ENCODE results near the gene CAMK2N1.
"Not testable (repeated sequence)": the region's sequence is repeated elsewhere in the genome, so short reads cannot be mapped to it uniquely, and the experiment has no call there.

Gene CAMK2N1

GRCh38 chr1:20485527-20486456 lies at the start of gene CAMK2N1:
Gene CAMK2N1, minus strand, starts transcription at chr1:20486210. Its CDS starts 831 bp downstream, at chr1:20485379.
- DNase-seq: no peak

- DNase-seq: no peak
These were observed 48.8 kb upstream of the CAMK2N1 start for GRCh38 chr1:20534659-20535417.

- no peak for DNase-seq
These were observed 47.6 kb upstream of the CAMK2N1 start for GRCh38 chr1:20533635-20534034.

- no peak for DNase-seq
These were observed 44.9 kb upstream of the CAMK2N1 start for GRCh38 chr1:20530901-20531300.

DNA sequence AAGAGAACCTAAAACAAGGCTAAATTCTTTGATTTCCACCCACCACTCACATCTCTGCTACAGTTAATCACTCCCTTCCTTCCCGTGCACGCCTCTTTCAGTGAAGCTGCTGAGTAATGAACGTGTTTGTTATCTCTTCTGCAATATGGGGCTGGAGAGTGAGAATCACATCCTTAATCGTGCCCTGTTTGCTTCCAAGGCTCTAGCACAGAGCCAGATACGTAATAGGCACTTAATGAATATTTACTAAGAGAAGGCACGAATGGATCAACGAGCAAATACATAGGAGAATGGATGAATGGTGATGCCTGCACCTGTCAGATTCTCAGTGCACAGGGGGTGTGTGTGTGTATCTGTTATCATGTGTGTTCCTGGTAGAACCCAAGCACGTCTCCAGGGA lies 44.3 kb upstream of the CAMK2N1 start:
- DNase-seq: no peak

GRCh38 chr1:20528221-20528620 lies 42.2 kb upstream of the CAMK2N1 start:
- DNase-seq: no peak

GRCh38 chr1:20526267-20526666 lies 40.3 kb upstream of the CAMK2N1 start:
- DNase-seq: no peak

DNA sequence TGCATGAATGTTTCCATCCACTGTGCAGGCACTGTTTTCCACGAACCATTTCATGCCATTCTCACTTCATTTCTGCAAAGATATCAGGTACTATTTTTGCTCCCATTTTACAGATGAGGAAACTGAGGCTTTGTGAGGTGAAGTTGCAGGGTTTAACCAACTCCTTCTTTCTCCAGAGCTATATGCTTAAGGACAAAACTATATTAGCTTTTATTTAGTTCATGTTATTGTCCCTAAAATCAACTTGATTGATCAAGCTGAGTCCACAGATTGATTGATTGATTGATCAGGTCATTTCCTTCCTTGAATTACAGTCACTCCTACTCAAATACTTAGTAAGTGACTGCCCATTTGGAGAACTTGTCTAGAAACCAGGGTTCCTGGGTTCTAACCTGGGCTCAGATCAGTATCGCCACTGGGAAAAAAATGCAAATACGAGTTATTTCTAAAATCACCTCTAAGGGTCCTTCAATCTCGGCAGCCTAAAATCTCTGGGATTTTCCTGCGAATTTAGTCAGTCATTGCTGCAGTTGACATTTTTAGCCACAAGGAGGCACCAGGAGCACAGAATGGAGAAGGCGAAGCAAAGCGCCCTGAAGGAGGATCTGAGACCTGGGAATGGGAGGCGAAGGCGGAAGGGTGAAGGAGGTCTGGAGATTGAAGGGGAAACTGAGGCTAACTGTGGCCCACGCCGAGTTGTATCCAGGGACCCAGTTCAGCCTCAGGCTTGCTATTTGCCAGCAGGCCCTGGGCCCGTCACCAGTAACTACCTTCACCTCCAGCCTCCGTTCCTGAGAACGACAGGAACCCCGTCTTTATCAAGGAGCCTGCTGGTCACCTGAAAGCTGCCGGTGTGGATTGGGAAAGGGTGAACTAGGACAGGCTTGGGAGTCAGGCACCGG lies 36.2 kb upstream of the CAMK2N1 start:
- peak; percentile 77 to 84 for DNase-seq

- DNase-seq: not testable (repeated sequence)
These were observed 33.7 kb upstream of the CAMK2N1 start for GRCh38 chr1:20519609-20520262.

DNA sequence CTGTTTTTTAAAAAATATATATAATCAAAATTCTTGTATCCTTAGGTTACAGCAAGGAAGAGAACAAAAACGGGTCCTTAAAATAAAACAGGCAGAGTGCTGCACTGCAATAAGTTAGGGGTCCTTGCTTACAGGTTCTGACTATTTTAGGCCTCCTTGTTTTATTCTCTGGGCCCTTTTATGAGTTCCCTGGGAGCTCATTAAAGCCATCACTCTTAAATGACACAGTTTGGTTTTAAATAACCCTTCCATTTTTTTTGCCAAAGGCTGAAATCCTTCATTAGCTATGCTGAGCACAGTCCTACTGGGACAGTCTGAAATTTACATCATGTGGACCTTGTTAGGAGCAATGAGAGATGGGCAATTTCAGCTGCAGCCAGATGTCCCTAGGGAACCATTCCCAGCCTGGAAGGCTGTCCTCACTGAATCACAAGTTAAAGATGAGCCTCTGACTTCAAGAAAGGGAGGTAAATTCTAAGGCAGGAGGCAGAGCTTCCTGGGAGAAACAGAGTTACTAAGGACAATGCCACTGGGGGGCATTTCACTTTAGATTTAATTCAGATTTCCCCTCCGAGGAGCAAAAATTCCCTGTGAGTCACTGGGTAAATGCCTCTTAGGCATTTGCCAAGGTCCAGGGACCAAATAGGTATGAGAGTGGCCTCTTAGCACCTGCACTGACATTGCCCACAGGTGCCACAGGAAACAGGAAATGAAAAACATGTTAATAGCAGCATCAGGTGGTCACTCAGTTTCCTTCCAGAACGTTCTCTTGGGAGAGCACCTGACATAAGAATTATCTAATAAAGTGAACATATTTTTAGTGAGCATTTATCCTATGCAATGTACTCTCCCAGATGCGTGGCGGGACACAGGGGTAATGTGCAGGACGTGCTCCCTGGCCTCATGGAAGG lies 25.8 kb upstream of the CAMK2N1 start:
- DNase-seq: no peak

DNA sequence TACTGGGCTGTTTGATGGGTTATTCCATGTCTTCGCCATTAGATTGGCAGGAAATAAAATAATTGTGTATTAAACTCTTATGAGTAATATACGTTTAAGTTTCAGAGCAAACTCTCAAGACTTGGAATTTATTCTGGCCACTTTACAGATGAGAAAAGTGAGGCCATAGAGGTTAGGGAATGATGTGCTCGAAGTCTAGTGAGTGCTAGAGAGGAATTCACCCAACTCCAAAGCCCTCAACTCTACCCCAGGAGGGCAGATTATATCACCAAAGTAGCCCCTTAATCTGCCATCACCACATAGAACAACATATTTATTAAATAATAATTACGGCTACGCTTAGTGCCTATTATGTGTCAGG lies 22.4 kb upstream of the CAMK2N1 start:
- DNase-seq: no peak

GRCh38 chr1:20507564-20508410 lies 21.8 kb upstream of the CAMK2N1 start, which contains the start of gene MUL1:
Gene MUL1, minus strand, starts transcription at chr1:20508151. Its CDS starts 127 bp downstream, at chr1:20508024.
- peak; percentile 87 for DNase-seq

DNA sequence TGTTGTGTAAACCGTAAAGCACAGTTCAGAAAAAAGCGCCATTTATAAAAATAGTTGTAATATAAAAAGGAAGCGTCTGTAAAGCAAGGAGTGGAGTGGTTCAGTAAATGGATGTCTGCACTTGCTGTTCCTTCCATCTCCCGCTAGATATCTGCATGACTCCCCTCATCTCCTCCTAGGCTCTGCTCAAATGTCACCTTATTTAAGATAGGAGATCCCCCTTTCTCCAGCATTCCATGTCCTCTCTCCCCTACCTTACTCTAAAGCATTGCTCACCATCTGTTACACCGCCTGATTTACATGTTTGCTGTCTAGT lies 21.2 kb upstream of the CAMK2N1 start:
- DNase-seq: no peak

DNA sequence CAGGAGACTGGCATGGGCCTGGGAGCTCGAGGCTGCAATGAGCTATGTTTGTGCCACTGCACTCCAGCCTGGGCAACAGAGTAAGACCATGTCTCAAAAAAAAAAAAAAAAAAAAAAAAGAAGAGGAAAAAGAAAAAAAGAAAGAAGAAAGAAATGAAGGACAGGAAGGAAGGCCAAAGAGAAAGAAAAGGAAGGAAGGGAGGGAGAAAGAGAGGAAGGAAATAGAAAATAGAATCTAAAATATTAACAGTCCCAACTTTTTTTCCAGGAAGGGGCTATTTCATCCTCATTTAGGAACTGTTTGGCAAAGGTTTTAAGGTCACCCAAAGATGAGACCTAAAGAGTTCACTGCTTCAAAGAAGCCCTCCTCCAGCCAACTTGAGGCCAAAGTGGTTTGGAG lies 19.5 kb upstream of the CAMK2N1 start:
- DNase-seq: no peak

GRCh38 chr1:20500716-20501115 lies 14.7 kb upstream of the CAMK2N1 start:
- no peak for DNase-seq

DNA sequence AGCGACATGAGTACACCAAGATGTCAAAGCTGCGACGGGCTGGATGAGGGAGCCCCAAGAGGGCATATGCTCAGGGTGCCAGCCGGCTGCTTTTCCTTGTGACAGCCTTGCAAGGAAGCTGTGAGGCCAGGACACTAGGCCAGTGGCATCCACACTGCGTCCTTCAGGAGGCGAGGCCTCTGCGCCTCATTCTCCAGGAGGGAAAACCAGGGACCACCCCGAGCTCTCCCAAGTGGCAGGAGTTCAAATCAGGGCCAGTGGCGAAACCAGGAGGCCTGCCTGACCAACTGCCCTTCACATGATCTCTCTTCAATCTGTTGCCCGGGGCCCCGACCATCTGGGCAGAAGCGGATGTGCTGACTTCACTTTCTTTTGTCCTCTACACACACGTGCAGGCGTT lies 13.7 kb upstream of the CAMK2N1 start:
- DNase-seq: no peak

- DNase-seq: no peak
These were observed 13.1 kb upstream of the CAMK2N1 start for GRCh38 chr1:20499105-20499504.

DNA sequence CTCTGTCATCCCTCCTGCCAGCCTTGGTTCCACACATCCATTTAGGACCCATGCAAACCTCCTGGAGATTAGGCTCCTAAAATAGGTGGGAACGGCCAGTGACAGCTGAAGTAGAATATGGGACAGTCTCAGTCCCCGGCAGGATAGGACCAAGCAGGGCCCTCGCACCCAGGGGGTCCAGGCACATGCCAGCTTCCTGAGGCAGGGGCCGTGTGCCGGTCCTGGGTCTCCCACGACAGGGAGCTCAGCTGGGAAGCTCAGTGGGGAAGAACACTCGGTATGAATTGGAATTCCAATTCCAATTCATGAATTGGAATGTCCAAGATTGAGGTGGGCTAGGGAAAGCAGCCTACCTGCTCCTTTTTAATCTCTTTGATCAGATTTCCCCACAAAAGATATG lies 12.1 kb upstream of the CAMK2N1 start:
- no peak for DNase-seq

DNA sequence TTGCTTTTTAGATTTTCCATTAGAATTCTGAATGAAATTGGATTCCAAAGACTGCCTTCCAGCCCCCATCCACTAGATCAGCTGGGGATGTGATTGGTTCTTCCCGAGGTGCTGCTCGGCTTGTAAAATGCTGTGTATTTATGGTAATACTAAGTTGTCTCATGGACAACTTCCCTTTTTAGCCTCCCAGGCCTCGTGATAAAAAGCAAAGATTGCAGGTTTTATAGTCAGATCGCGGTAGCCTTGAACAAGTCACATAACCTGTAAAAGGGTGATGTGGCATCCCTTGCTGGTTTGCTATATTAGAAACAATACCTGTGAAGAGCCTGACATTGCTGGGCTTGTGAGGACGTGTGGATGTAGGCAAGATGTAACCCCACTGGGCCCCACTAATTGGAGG lies 11.5 kb upstream of the CAMK2N1 start:
- DNase-seq: no peak

GRCh38 chr1:20496725-20497383 lies 10.8 kb upstream of the CAMK2N1 start:
- not testable (repeated sequence) for DNase-seq

Data from Kasumi-1 (cell line).